CD4-positive, CD25-positive, alpha-beta regulatory T cell (primary cell): ENCODE results near the gene ARL3. TPM values are rescaled to one million over a fixed set of nuclear protein-coding genes. Genes with fewer than 3 reads are reported as not detected.
A peak's percentile ranks its signal among the peaks of the same experiment; 100 is the strongest.

Source experiments
- ATAC-seq, 2 donors: fragments of 150-1000 bp; cut with Tn5 transposase; one replicate each; pipeline ENCODE4 v1.10.0; 2021; ENCODE audit warnings: low read depth in 2 of 2, moderate number of reproducible peaks in 2 of 2, moderate library complexity in 1 of 2
- DNase-seq, 3 donors: peaks; one replicate each; pipeline versions ENCODE4 v3.0.0 to v3.0.0-alpha.2; 2012 to 2022; ENCODE audit warnings: mixed read lengths in 1 of 3
- H3K27ac ChIP-seq: one replicate; pipeline ENCODE4 v1.7.0; 2013; ENCODE audit warnings: mild to moderate bottlenecking, low read length; ENCODE audit not compliant: insufficient read depth, poor library complexity, severe bottlenecking
- H3K27me3 ChIP-seq: one replicate; pipeline ENCODE4 v1.7.0; 2013; ENCODE audit warnings: low read length; ENCODE audit not compliant: control insufficient read depth, insufficient read depth
- H3K36me3 ChIP-seq: one replicate; pipeline ENCODE4 v1.7.0; 2013; ENCODE audit warnings: mild to moderate bottlenecking, low read length, moderate library complexity; ENCODE audit not compliant: control insufficient read depth, insufficient read depth
- H3K4me1 ChIP-seq: 2 replicates; pipeline ENCODE4 v1.7.0; 2013; ENCODE audit warnings: mild to moderate bottlenecking, low read length; ENCODE audit not compliant: insufficient read depth, control insufficient read depth, poor library complexity, severe bottlenecking
- H3K4me3 ChIP-seq: one replicate; pipeline ENCODE4 v1.7.0; 2013; ENCODE audit warnings: low read depth, mild to moderate bottlenecking, low read length, moderate library complexity
- H3K9me3 ChIP-seq, 2 experiments: 1 replicate in 1 of 2; 2 replicates in 1 of 2; pipeline ENCODE4 v1.7.0; 2013; ENCODE audit warnings: low read length in 2 of 2, mild to moderate bottlenecking in 1 of 2, moderate library complexity in 1 of 2; ENCODE audit not compliant: control insufficient read depth in 2 of 2
- H3K27ac Mint-ChIP-seq, 3 donors: one replicate each; pipeline ENCODE4 v1.8.0; 2020 to 2022; ENCODE audit warnings: mild to moderate bottlenecking in 3 of 3, mixed read lengths in 3 of 3, moderate library complexity in 2 of 3
- H3K27me3 Mint-ChIP-seq: one replicate; pipeline ENCODE4 v1.8.0; 2022; ENCODE audit warnings: mild to moderate bottlenecking, mixed read lengths
- H3K36me3 Mint-ChIP-seq: one replicate; pipeline ENCODE4 v1.8.0; 2020; ENCODE audit warnings: mixed read lengths
- H3K4me1 Mint-ChIP-seq, 4 donors: one replicate each; pipeline ENCODE4 v1.8.0; 2020 to 2022; ENCODE audit warnings: mixed read lengths in 4 of 4, mild to moderate bottlenecking in 1 of 4
- H3K4me3 Mint-ChIP-seq, 4 donors: one replicate each; pipeline ENCODE4 v1.8.0; 2020 to 2022; ENCODE audit warnings: mild to moderate bottlenecking in 4 of 4, mixed read lengths in 4 of 4, moderate library complexity in 3 of 4
- H3K9me3 Mint-ChIP-seq, 7 donors: one replicate each; pipeline ENCODE4 v1.8.0; 2020 to 2022; ENCODE audit warnings: mixed read lengths in 7 of 7, mild to moderate bottlenecking in 3 of 7, moderate library complexity in 2 of 7
- polyA plus RNA-seq, 4 donors: library from polyadenylated mRNA; unstranded; fragments of 300-500 nt; fragmentation: Illumina TruSeq; gene quantifications; one replicate each; pipeline ENCODE4 v1.2.3, GENCODE V29; 2021
- total RNA-seq: library from RNA; stranded (reverse); gene quantifications from one replicate; pipeline ENCODE4 v1.2.3, GENCODE V29; 2022

The ARL3 gene
- total and polyA plus RNA-seq, 5 donors from 2014 or later: 2.0 to 3.3 (median 2.9) TPM

DNA sequence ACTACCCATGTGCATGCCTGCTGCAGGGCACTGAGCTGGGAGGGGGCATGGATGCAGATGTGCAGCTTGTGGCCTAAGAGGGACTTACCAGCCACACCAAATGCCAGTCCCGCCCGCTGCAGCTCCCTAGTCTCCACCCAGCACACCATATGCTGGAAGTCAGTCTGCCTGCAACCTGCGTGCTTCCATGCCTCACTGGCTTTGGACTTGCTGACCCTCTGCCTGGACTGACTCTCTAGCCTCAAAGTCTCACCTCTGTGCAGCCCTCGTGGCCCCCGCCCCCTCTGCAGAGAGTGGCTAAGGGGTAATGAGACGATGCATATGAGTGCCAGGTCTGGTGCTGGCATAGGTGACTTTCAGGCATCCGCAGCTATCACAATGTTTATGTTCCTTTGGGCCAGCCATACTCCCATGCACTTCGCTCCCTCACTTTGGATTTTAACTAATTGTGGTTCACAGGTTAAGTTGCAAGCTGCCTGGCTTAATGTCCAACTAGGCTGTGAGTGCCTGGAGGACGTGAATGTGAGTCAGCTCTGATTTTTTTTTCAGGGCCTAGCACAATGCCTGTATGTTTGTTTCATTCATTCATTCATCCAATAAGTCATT, 48.2 kb downstream of the ARL3 start:
- no peaks in the 10 kb centered on the region for H3K9me3 ChIP-seq
- ATAC-seq (no peak), DNase-seq (no peak)
- H3K4me3 ChIP-seq: no peak overlapping the region
- Mint-ChIP-seq H3K27ac (no peak overlapping the region), H3K27me3 (peaks cover 6% of the 10 kb centered on the region), H3K4me1 (peaks cover 0 to 24% (median 11%) of the 10 kb centered on the region in 4 donors), H3K4me3 (peak overlapping the region in 1 of 4 donors; percentile 32), H3K36me3 (no peaks in the 10 kb centered on the region), H3K9me3 (no peaks in the 10 kb centered on the region)
- H3K27me3 ChIP-seq: no peaks in the 10 kb centered on the region
- no peak overlapping the region for H3K27ac ChIP-seq
- peaks cover 16% of the 10 kb centered on the region for H3K4me1 ChIP-seq
- no peaks in the 10 kb centered on the region for H3K36me3 ChIP-seq

DNA sequence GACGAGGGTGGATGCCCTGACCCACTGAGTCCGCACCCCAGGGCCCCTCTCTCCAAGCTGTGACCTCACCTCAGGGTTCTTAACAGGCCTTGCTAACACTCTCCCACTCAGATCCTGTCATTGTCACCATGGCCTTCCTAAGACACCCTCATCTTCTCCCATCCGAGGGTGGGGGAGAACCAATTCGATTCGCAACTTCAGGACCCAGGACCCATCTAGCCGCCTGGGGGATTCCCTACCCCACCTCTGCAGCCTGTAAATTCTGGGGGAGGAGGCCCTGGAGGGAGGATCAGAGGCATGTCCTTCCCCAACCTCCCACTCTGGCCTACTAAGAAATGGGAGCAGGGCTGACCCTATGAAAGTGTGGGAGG, 52.6 kb downstream of the ARL3 start:
- DNase-seq (peak in 1 of 3 donors; percentile 26), ATAC-seq (peak; percentile 12 to 16)
- Mint-ChIP-seq H3K27me3 (peaks cover 6% of the 10 kb centered on the region), H3K4me3 (peak overlapping the region in 3 of 4 donors; percentile 74 to 82 (median 80)), H3K4me1 (peaks cover 12 to 47% (median 21%) of the 10 kb centered on the region in 4 donors), H3K27ac (peak overlapping the region in 1 of 3 donors; percentile 90), H3K9me3 (no peaks in the 10 kb centered on the region), H3K36me3 (peaks cover 10% of the 10 kb centered on the region)
- no peaks in the 10 kb centered on the region for H3K9me3 ChIP-seq
- no peaks in the 10 kb centered on the region for H3K27me3 ChIP-seq
- peaks cover 11% of the 10 kb centered on the region for H3K36me3 ChIP-seq
- peak overlapping the region; percentile 60 for H3K27ac ChIP-seq
- peaks cover 34% of the 10 kb centered on the region for H3K4me1 ChIP-seq
- no peak overlapping the region for H3K4me3 ChIP-seq

DNA sequence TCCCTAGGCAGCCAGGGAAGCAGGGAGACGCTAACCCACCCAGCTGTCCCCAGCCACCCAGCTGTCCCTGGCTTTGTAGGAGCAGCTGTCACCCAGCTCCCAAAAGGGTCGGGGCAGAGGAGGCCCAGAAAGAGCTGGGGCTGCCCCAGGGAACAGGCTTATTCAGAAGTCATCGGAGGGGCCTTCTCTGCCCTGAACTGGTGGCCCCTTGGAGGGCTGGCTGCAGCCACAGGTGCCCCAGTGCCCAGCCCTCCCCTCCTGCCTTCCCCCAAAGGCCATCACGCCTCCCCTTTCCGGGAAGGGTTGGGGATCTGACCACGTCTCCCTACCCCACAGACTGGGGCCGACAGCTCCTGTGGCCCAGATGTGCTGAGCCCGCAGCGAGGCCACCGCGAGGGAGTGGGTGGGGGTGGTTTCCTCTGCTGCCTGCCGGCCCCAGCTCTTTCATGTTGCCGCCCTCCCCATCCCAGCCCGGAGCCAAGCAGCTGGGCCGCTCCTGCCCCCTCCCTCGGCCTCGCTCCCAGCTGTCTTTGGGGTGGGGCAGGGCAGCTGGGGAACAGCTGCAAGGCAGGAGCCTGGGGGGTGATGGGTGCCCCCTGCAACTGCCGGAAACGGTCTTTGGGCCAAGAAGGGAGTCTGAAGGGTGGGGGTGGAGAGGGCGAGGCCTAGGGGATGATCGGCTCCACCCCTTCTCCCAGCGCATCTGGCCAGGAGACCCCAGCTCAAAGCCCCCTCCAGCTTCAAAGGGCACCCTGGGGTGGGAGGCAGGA, 53.1 kb downstream of the ARL3 start:
- Histone ChIP-seq H3K4me3 (no peak overlapping the region), H3K27me3 (no peaks in the 10 kb centered on the region), H3K4me1 (peaks cover 34% of the 10 kb centered on the region), H3K36me3 (peaks cover 17% of the 10 kb centered on the region), H3K9me3 (no peaks in the 10 kb centered on the region), H3K27ac (peak overlapping the region; percentile 60)
- DNase-seq (peak; percentile 24 to 80 (median 46)), ATAC-seq (peak; percentile 69 to 76)
- Mint-ChIP-seq H3K4me1 (peaks cover 9 to 47% (median 21%) of the 10 kb centered on the region in 4 donors), H3K36me3 (peaks cover 10% of the 10 kb centered on the region), H3K27me3 (peaks cover 4% of the 10 kb centered on the region), H3K4me3 (peak overlapping the region; percentile 56 to 82 (median 77)), H3K27ac (peak overlapping the region; percentile 31 to 75 (median 38)), H3K9me3 (no peaks in the 10 kb centered on the region)

DNA sequence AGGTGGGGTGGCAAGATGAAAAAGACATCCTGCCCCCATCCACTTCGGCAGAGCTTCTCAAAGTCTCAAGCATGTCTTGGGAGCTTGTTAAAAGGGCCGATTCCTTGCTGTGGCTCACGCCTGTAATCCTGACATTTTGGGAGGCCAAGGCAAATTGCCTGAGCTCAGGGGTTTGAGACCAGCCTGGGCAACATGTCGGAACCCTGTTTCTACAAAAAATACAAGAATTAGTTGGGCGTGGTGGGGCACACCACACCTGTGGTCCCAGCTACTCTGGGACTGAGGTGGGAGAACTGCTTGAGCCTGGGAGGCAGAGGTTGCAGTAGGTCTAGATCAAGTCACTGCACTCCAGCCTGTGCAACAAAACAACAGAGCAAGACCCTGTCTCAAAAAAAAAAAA, 55.4 kb downstream of the ARL3 start:
- Mint-ChIP-seq H3K27ac (peak overlapping the region; percentile 71 to 86 (median 85)), H3K4me1 (peaks cover 9 to 52% (median 22%) of the 10 kb centered on the region in 4 donors), H3K9me3 (no peaks in the 10 kb centered on the region), H3K36me3 (peaks cover 15% of the 10 kb centered on the region), H3K27me3 (no peaks in the 10 kb centered on the region), H3K4me3 (peak overlapping the region in 1 of 4 donors; percentile 37)
- peaks cover 38% of the 10 kb centered on the region for H3K36me3 ChIP-seq
- peak overlapping the region; percentile 57 for H3K27ac ChIP-seq
- peaks cover 34% of the 10 kb centered on the region for H3K4me1 ChIP-seq
- H3K4me3 ChIP-seq: no peak overlapping the region
- DNase-seq (no peak), ATAC-seq (no peak)
- no peaks in the 10 kb centered on the region for H3K9me3 ChIP-seq
- no peaks in the 10 kb centered on the region for H3K27me3 ChIP-seq

DNA sequence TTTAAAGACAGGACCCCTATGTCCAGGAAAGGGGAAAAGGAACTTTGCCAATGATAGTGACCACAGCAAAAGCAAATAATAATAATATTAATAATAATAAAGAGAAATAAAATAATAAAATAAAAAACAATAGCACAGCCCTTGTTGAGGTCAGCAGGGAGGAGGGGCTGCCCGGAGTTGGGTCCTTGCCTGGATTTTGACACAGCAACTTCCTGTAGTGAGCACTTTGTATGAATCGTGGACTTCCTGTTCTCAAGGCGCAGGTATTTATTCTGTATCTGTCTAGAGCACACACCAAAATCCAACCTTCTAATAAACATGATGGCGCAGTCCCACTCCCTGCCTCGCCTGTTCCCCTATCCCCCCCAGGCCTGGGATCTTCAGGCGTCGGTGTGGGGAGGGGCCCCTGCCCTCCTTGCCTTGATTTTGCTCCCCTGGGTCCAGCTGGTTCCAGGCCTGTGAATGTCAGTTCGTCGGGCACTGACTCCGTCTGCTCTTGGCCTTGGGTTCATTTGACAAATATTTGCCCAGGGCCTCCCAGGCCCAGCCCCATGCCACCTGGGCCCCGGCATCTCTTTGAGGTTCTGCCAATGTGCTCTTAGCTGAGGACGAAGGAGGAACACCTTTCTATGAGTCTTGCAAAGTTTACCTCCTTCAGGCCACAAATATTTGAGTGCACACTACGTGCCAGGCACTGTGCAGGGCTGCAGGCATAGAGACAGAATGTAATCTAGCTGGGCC, 56.0 kb downstream of the ARL3 start:
- Histone ChIP-seq H3K27ac (peak overlapping the region; percentile 57), H3K4me3 (no peak overlapping the region), H3K27me3 (no peaks in the 10 kb centered on the region), H3K36me3 (peaks cover 45% of the 10 kb centered on the region), H3K9me3 (no peaks in the 10 kb centered on the region), H3K4me1 (peaks cover 38% of the 10 kb centered on the region)
- peak overlapping the region; percentile 71 to 86 (median 85) for H3K27ac Mint-ChIP-seq
- DNase-seq (peak in 1 of 3 donors; percentile 56), ATAC-seq (no peak)
- peaks cover 17% of the 10 kb centered on the region for H3K36me3 Mint-ChIP-seq
- H3K4me3 Mint-ChIP-seq: peak overlapping the region in 3 of 4 donors; percentile 37 to 52 (median 39)
- peaks cover 11 to 59% (median 26%) of the 10 kb centered on the region in 4 donors for H3K4me1 Mint-ChIP-seq
- H3K9me3 Mint-ChIP-seq: no peaks in the 10 kb centered on the region
- H3K27me3 Mint-ChIP-seq: no peaks in the 10 kb centered on the region

DNA sequence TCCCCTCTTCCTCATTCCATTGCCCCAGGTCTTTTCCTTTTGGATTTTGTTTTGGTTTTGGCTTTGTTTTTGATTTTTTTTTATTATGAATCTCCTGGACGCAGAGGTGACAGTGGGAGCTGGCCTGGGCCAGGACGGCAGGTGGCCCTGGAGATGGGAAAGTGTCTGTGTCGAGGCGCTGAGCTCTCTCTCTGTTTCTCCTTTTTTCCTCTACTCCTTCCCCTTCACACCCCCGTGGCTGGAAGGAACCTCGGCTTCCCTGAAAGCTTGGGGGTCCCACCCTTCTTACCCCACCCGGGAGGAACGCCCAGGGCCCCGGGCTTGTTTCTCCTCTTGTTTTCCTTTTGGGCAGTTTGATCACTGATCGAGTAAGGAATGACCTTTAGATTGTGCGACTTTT, 56.7 kb downstream of the ARL3 start:
- Histone ChIP-seq H3K36me3 (peaks cover 48% of the 10 kb centered on the region), H3K27me3 (no peaks in the 10 kb centered on the region), H3K9me3 (no peaks in the 10 kb centered on the region), H3K27ac (peak overlapping the region; percentile 57), H3K4me1 (peaks cover 45% of the 10 kb centered on the region), H3K4me3 (no peak overlapping the region)
- DNase-seq (no peak), ATAC-seq (no peak)
- no peaks in the 10 kb centered on the region for H3K9me3 Mint-ChIP-seq
- H3K36me3 Mint-ChIP-seq: peaks cover 21% of the 10 kb centered on the region
- H3K27me3 Mint-ChIP-seq: no peaks in the 10 kb centered on the region
- peak overlapping the region in 2 of 3 donors; percentile 9 to 51 for H3K27ac Mint-ChIP-seq
- peaks cover 12 to 65% (median 30%) of the 10 kb centered on the region in 4 donors for H3K4me1 Mint-ChIP-seq
- H3K4me3 Mint-ChIP-seq: no peak overlapping the region

DNA sequence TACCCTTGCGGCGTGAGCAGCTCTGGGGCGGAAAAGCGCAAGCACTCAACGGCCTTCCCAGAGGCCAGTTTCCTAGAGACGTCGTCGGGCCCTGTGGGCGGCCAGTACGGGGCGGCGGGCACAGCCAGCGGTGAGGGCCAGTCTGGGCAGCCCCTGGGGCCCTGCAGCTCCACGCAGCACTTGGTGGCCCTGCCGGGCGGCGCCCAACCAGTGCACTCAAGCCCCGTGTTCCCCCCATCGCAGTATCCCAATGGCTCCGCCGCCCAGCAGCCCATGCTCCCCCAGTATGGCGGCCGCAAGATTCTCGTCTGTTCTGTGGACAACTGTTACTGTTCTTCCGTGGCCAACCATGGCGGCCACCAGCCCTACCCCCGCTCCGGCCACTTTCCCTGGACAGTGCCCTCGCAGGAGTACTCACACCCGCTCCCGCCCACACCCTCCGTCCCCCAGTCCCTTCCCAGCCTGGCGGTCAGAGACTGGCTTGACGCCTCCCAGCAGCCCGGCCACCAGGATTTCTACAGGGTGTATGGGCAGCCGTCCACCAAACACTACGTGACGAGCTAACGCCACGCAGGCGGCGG, 57.3 kb downstream of the ARL3 start:
- no peaks in the 10 kb centered on the region for H3K9me3 Mint-ChIP-seq
- Histone ChIP-seq H3K36me3 (peaks cover 51% of the 10 kb centered on the region), H3K4me3 (no peak overlapping the region), H3K27me3 (no peaks in the 10 kb centered on the region), H3K9me3 (no peaks in the 10 kb centered on the region), H3K4me1 (peaks cover 49% of the 10 kb centered on the region), H3K27ac (peak overlapping the region; percentile 57)
- H3K36me3 Mint-ChIP-seq: peaks cover 26% of the 10 kb centered on the region
- ATAC-seq (no peak), DNase-seq (no peak)
- H3K27ac Mint-ChIP-seq: no peak overlapping the region
- H3K27me3 Mint-ChIP-seq: no peaks in the 10 kb centered on the region
- peak overlapping the region in 1 of 4 donors; percentile 7 for H3K4me3 Mint-ChIP-seq
- peaks cover 12 to 66% (median 35%) of the 10 kb centered on the region in 4 donors for H3K4me1 Mint-ChIP-seq
